HepG2 (cell line): ENCODE data around the gene EEFSEC. TPM values are rescaled to one million over a fixed set of nuclear protein-coding genes. Genes with fewer than 3 reads are reported as not detected.

Experiments used
- ATAC-seq: fragments of 200-7000 bp; cut with Tn5 transposase; 3 replicates; pipeline ENCODE4 v1.9.1; 2020; ENCODE audit warnings: mild to moderate bottlenecking, moderate library complexity
- BruUV-seq: library from RNA; stranded (reverse); fragments of 400-500 nt; replicated peaks from 2 replicates; lab custom pipeline; 2021; lab: Mats Ljungman, UMichigan
- CTCF ChIA-PET: fragments of 300-600 bp; formaldehyde crosslinking; extraction: SDS; loops from one replicate; lab custom pipeline; 2021; ENCODE audit warnings: low total read pairs, inconsistent platforms, low intra/inter-chr PET ratio; lab: Yijun Ruan, JAX
- POLR2A ChIA-PET: fragments of 350-600 bp; sonication (Branson Sonifier 250); formaldehyde crosslinking; loops from one replicate; lab custom pipeline; 2020; ENCODE audit warnings: antibody characterized with exemption, inconsistent platforms; lab: Yijun Ruan, JAX
- DNase-seq: peaks from one replicate; pipeline ENCODE4 v3.0.0-alpha.2; 2015; ENCODE audit warnings: low spot score
- FAIRE-seq: peaks from 3 replicates; lab custom pipeline; 2011; peaks lifted over from hg19 to GRCh38; lab: Jason Lieb, UNC
- H2AFZ ChIP-seq: one replicate; pipeline ENCODE4 v1.6.1; 2011; ENCODE audit warnings: low read length, inconsistent platforms
- H3K27ac ChIP-seq: fragments of 300-600 bp; 3 replicates; pipeline ENCODE4 v1.8.0; 2011; ENCODE audit warnings: mixed run types, mild to moderate bottlenecking, mixed read lengths, low read length, inconsistent platforms; ENCODE audit not compliant: insufficient read depth; ENCODE audit errors: extremely low read length
- H3K27me3 ChIP-seq, 2 experiments: fragments of 200-600 bp in 1 of 2; 2 replicates in 1 of 2; 3 replicates in 1 of 2; pipeline versions ENCODE4 v1.6.0 to v1.8.0; 2011; ENCODE audit warnings: low read length in 2 of 2, mild to moderate bottlenecking in 2 of 2, moderate library complexity in 2 of 2, inconsistent platforms in 1 of 2; ENCODE audit not compliant: insufficient read depth in 2 of 2, control insufficient read depth in 1 of 2
- H3K36me3 ChIP-seq, 2 experiments: fragments of 200-600 bp in 1 of 2; replicated peaks in 1 of 2; 2 replicates in 1 of 2; 3 replicates in 1 of 2; pipeline versions ENCODE4 v1.5.1 to v1.8.0; 2011; ENCODE audit warnings: low read length in 2 of 2, inconsistent platforms in 1 of 2; ENCODE audit not compliant: insufficient read depth in 2 of 2, control insufficient read depth in 1 of 2
- H3K4me1 ChIP-seq: 2 replicates; pipeline ENCODE4 v1.5.1; 2012; ENCODE audit warnings: low read length, inconsistent platforms; ENCODE audit not compliant: insufficient read depth
- H3K4me2 ChIP-seq: 2 replicates; pipeline ENCODE4 v1.6.0; 2011; ENCODE audit warnings: low read depth, low read length, inconsistent platforms
- H3K4me3 ChIP-seq, 3 experiments: fragments of 200-600 bp in 1 of 3; sonication (generic), shearing (Covaris generic) in 1 of 3; replicated peaks in 1 of 3; 2 replicates each; pipeline ENCODE4 v1.5.1; 2011 to 2016; ENCODE audit warnings: low read length in 3 of 3, inconsistent platforms in 2 of 3, low read depth in 2 of 3, mild to moderate bottlenecking in 2 of 3, control low read depth in 1 of 3, mixed read lengths in 1 of 3; ENCODE audit not compliant: insufficient read depth in 1 of 3
- H3K79me2 ChIP-seq: one replicate; pipeline ENCODE4 v1.6.1; 2011; ENCODE audit warnings: low read length, inconsistent platforms; ENCODE audit not compliant: insufficient read depth
- H3K9ac ChIP-seq: 2 replicates; pipeline ENCODE4 v1.6.0; 2011; ENCODE audit warnings: mild to moderate bottlenecking, low read depth, low read length, inconsistent platforms; ENCODE audit not compliant: insufficient read depth
- H3K9me3 ChIP-seq: 2 replicates; pipeline ENCODE4 v1.5.1; 2012; ENCODE audit warnings: mild to moderate bottlenecking, low read length
- H4K20me1 ChIP-seq: 2 replicates; pipeline ENCODE4 v1.6.0; 2011; ENCODE audit warnings: inconsistent platforms, mild to moderate bottlenecking, low read length, moderate library complexity; ENCODE audit not compliant: insufficient read depth
- MAFG ChIP-seq: sonication (generic); formaldehyde crosslinking; IDR thresholded peaks from 2 replicates; pipeline ENCODE4 v1.5.1; 2020; ENCODE audit warnings: mild to moderate bottlenecking, missing genetic modification reagents
- MAZ ChIP-seq, 2 experiments: sonication (generic) in 1 of 2; formaldehyde crosslinking in 1 of 2; IDR thresholded peaks; 2 replicates each; pipeline versions ENCODE4 v1.5.0 to v1.6.1; 2012 to 2020; ENCODE audit warnings: low read depth in 2 of 2, mild to moderate bottlenecking in 2 of 2, borderline replicate concordance in 1 of 2, improper control_type of control experiment in 1 of 2, low read length in 1 of 2, missing genetic modification reagents in 1 of 2, moderate library complexity in 1 of 2
- MBNL3 ChIP-seq: fragments of 250-450 bp; sonication (Bioruptor Pico); conservative IDR thresholded peaks from 2 replicates; pipeline ENCODE4 v1.8.0; 2022; ENCODE audit warnings: mild to moderate bottlenecking, inconsistent platforms
- MLLT10 ChIP-seq: sonication (generic); formaldehyde crosslinking; IDR thresholded peaks from 2 replicates; pipeline ENCODE4 v1.4.0; 2020; ENCODE audit warnings: missing genetic modification reagents
- SMAD9 ChIP-seq: sonication (generic); formaldehyde crosslinking; IDR thresholded peaks from 2 replicates; pipeline ENCODE4 v1.5.1; 2020; ENCODE audit warnings: mild to moderate bottlenecking, missing genetic modification reagents
- SSRP1 ChIP-seq: IDR thresholded peaks from 2 replicates; pipeline ENCODE4 v1.6.1; 2016; ENCODE audit warnings: control low read depth
- TEAD2 ChIP-seq: sonication (generic); formaldehyde crosslinking; IDR thresholded peaks from 2 replicates; pipeline ENCODE4 v1.9.0; 2021; ENCODE audit warnings: missing genetic modification reagents
- WIZ ChIP-seq: sonication (generic); formaldehyde crosslinking; IDR thresholded peaks from 2 replicates; pipeline ENCODE4 v1.5.1; 2020; ENCODE audit warnings: mild to moderate bottlenecking, missing genetic modification reagents
- ZC3H4 ChIP-seq: sonication (generic); formaldehyde crosslinking; IDR thresholded peaks from 2 replicates; pipeline ENCODE4 v1.4.0; 2020; ENCODE audit warnings: missing genetic modification reagents, borderline replicate concordance
- ZFP90 ChIP-seq: sonication (generic); formaldehyde crosslinking; IDR thresholded peaks from 2 replicates; pipeline ENCODE4 v1.8.0; 2022; ENCODE audit warnings: missing genetic modification reagents, mild to moderate bottlenecking, inconsistent platforms, borderline replicate concordance
- ZNF160 ChIP-seq: sonication (generic); formaldehyde crosslinking; IDR thresholded peaks from 2 replicates; pipeline ENCODE4 v1.8.0; 2022; ENCODE audit warnings: mild to moderate bottlenecking, inconsistent platforms, missing genetic modification reagents
- ZNF280B ChIP-seq: sonication (generic); formaldehyde crosslinking; IDR thresholded peaks from 2 replicates; pipeline ENCODE4 v1.5.0; 2020; ENCODE audit warnings: missing genetic modification reagents, mild to moderate bottlenecking, borderline replicate concordance
- ZNF430 ChIP-seq: sonication (generic); formaldehyde crosslinking; IDR thresholded peaks from 2 replicates; pipeline ENCODE4 v1.9.0; 2021; ENCODE audit warnings: mild to moderate bottlenecking, missing genetic modification reagents
- ZNF616 ChIP-seq: sonication (generic); formaldehyde crosslinking; IDR thresholded peaks from 2 replicates; pipeline ENCODE4 v1.5.0; 2020; ENCODE audit warnings: low read depth, mild to moderate bottlenecking, missing genetic modification reagents
- in situ Hi-C: cut with HindIII; loops from 2 replicates; pipeline ENCODE4 v1.10.0; 2017; ENCODE audit warnings: low pct_unique_long_range_greater_than_20kb; ENCODE audit not compliant: extremely low pct_ligation_motif_present
- intact Hi-C: fragments of 100-400 bp; cut with micrococcal nuclease; formaldehyde crosslinking; loops from one replicate; pipeline ENCODE4 v1.10.0; 2022; ENCODE audit not compliant: unreplicated experiment
- polyA plus RNA-seq, 8 experiments: library from polyadenylated mRNA; depleted of rRNA in 3 of 8; stranded (reverse) in 7 of 8; unstranded in 1 of 8; fragments of >200 nt; fragmentation: Illumina TruSeq in 4 of 8; extraction: Trizol in 4 of 8; gene quantifications; 2 replicates each; pipeline versions ENCODE4 v1.2.1 to v1.2.3, GENCODE V29; 2011 to 2016; ENCODE audit warnings: low read depth in 4 of 8, missing spikeins in 1 of 8, mixed read lengths in 1 of 8; ENCODE audit not compliant: insufficient read depth in 1 of 8
- total RNA-seq, 5 experiments: library from RNA; depleted of rRNA; stranded (reverse); fragments of >200 nt; fragmentation: Illumina TruSeq; extraction: Trizol; gene quantifications; 2 replicates each; pipeline ENCODE4 v1.2.3, GENCODE V29; 2016; ENCODE audit warnings: low read depth in 1 of 5
- TF ChIP-seq, protein P1 (sequence below): sonication (generic); formaldehyde crosslinking; IDR thresholded peaks from 2 replicates; pipeline ENCODE4 v1.8.1; 2022; ENCODE audit warnings: mild to moderate bottlenecking, missing genetic modification reagents
- TF ChIP-seq, protein P2 (sequence below): sonication (generic); formaldehyde crosslinking; IDR thresholded peaks from 2 replicates; pipeline ENCODE4 v1.8.0; 2022; ENCODE audit warnings: missing genetic modification reagents, mild to moderate bottlenecking, moderate library complexity, borderline replicate concordance

Gene EEFSEC
- total and polyA plus RNA-seq, 2 of the 13 experiments (the other 11 are each of a cell fraction or from before 2014, with no cell fraction given): 6.4 to 24.2 TPM

DNA sequence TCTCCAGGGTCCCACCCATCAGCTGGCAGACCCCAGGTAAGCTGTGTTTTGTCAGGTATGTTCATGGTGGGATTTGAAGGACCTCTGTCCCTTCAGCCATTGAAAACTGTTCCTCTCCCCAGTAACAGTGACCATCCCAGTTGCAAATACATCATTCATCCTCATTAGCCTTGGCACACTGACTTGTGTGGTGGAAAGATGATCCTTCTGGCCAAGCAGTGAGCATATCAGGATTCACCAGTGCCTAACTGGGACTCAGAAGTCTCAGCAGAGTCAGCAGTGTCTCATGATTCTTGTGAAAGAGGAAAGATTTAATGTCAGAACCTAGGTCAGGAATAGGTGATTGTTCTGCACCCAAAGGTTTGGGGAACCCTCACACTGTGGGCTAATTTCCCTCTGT lies 223.2 kb downstream of the EEFSEC start:
- CTCF ChIA-PET: no interaction called here
- Histone ChIP-seq H3K9ac (no peak overlapping the region), H3K4me1 (peaks cover 16% of the 10 kb centered on the region), H3K9me3 (no peaks in the 10 kb centered on the region), H3K27ac (no peak overlapping the region), H3K79me2 (no peaks in the 10 kb centered on the region), H3K27me3 (no peaks in the 10 kb centered on the region), H2AFZ (no peak overlapping the region), H4K20me1 (no peaks in the 10 kb centered on the region), H3K36me3 (peaks cover 14 to 40% of the 10 kb centered on the region in 2 experiments; a peak in 4 of 5 replicates), H3K4me3 (no peak overlapping the region), H3K4me2 (no peak overlapping the region)
- ATAC-seq (no peak), DNase-seq (no peak), FAIRE-seq (no peak)
- in situ Hi-C loops: no loop called here
- TF ChIP-seq ZFP90 (CRISPR knock-in tag) (no peak), SMAD9 (CRISPR knock-in tag) (no peak), ZNF280B (CRISPR knock-in tag) (no peak), MAFG (CRISPR knock-in tag) (no peak), MLLT10 (no peak), ZC3H4 (CRISPR knock-in tag) (no peak), ZNF160 (CRISPR knock-in tag) (no peak), MAZ (IDR thresholded peaks at IDR 0.05; ENCODE audit: borderline replicate concordance, low read depth, low read length) (no peak), MAZ (CRISPR knock-in tag; IDR thresholded peaks at IDR 0.05; ENCODE audit: low read depth) (no peak), MBNL3 (no peak), TEAD2 (no peak), ZNF430 (CRISPR knock-in tag) (no peak), SSRP1 (CRISPR knock-in tag) (no peak), ZNF616 (CRISPR knock-in tag) (no peak), WIZ (no peak)
- TF ChIP-seq, protein P1, sequence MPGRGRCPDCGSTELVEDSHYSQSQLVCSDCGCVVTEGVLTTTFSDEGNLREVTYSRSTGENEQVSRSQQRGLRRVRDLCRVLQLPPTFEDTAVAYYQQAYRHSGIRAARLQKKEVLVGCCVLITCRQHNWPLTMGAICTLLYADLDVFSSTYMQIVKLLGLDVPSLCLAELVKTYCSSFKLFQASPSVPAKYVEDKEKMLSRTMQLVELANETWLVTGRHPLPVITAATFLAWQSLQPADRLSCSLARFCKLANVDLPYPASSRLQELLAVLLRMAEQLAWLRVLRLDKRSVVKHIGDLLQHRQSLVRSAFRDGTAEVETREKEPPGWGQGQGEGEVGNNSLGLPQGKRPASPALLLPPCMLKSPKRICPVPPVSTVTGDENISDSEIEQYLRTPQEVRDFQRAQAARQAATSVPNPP (CRISPR knock-in tag): no peak
- TF ChIP-seq, protein P2, sequence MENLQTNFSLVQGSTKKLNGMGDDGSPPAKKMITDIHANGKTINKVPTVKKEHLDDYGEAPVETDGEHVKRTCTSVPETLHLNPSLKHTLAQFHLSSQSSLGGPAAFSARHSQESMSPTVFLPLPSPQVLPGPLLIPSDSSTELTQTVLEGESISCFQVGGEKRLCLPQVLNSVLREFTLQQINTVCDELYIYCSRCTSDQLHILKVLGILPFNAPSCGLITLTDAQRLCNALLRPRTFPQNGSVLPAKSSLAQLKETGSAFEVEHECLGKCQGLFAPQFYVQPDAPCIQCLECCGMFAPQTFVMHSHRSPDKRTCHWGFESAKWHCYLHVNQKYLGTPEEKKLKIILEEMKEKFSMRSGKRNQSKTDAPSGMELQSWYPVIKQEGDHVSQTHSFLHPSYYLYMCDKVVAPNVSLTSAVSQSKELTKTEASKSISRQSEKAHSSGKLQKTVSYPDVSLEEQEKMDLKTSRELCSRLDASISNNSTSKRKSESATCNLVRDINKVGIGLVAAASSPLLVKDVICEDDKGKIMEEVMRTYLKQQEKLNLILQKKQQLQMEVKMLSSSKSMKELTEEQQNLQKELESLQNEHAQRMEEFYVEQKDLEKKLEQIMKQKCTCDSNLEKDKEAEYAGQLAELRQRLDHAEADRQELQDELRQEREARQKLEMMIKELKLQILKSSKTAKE (CRISPR knock-in tag): no peak
- no TSS peak for BruUV-seq
- POLR2A ChIA-PET: no interaction called here
- intact Hi-C loops: no loop called here
